Ishikawa (cell line): ENCODE results near the gene CLNK.

Experiments
- CEBPB ChIP-seq: IDR thresholded peaks from 2 replicates; pipeline ENCODE4 v1.6.1; 2012
- CREB1 ChIP-seq: IDR thresholded peaks from 2 replicates; pipeline ENCODE4 v1.6.1; 2012; ENCODE audit warnings: low read depth
- EGR1 ChIP-seq: IDR thresholded peaks from 2 replicates; pipeline ENCODE4 v1.6.1; 2012
- EP300 ChIP-seq: IDR thresholded peaks from 2 replicates; pipeline ENCODE4 v1.6.1; 2012; ENCODE audit warnings: borderline replicate concordance
- FOXM1 ChIP-seq: IDR thresholded peaks from 2 replicates; pipeline ENCODE4 v1.6.1; 2012; ENCODE audit warnings: low read depth, borderline replicate concordance
- MAX ChIP-seq: IDR thresholded peaks from 2 replicates; pipeline ENCODE4 v1.6.1; 2012
- NFIC ChIP-seq: IDR thresholded peaks from 2 replicates; pipeline ENCODE4 v1.6.1; 2012
- RAD21 ChIP-seq: IDR thresholded peaks from 2 replicates; pipeline ENCODE4 v1.6.1; 2012; ENCODE audit warnings: low read depth
- REST ChIP-seq: IDR thresholded peaks from 2 replicates; pipeline ENCODE4 v1.6.1; 2012; ENCODE audit warnings: low read depth, mild to moderate bottlenecking
- TAF1 ChIP-seq: IDR thresholded peaks from 2 replicates; pipeline ENCODE4 v1.6.1; 2012; ENCODE audit warnings: low read depth, mild to moderate bottlenecking
- TCF12 ChIP-seq: IDR thresholded peaks from 2 replicates; pipeline ENCODE4 v1.6.1; 2012; ENCODE audit warnings: low read depth
- TEAD4 ChIP-seq: IDR thresholded peaks from 2 replicates; pipeline ENCODE4 v1.6.1; 2012
- USF1 ChIP-seq: IDR thresholded peaks from 2 replicates; pipeline ENCODE4 v1.6.1; 2012
- YY1 ChIP-seq: IDR thresholded peaks from 2 replicates; pipeline ENCODE4 v1.6.1; 2012; ENCODE audit warnings: low read depth
- ZBTB7A ChIP-seq: IDR thresholded peaks from 2 replicates; pipeline ENCODE4 v1.6.1; 2012; ENCODE audit warnings: low read depth

Gene CLNK

GRCh38 chr4:10527438-10527837 is 157.1 kb downstream of the CLNK start:
- TF ChIP-seq ZBTB7A, result no peak
- TF ChIP-seq TCF12, result no peak
- TF ChIP-seq MAX, result no peak
- TF ChIP-seq FOXM1, result no peak
- no peak for TF ChIP-seq TAF1
- TF ChIP-seq CREB1, result no peak
- TF ChIP-seq USF1, result no peak
- no peak for TF ChIP-seq NFIC
- TF ChIP-seq EGR1, result no peak
- TF ChIP-seq RAD21, result no peak
- no peak for TF ChIP-seq TEAD4
- TF ChIP-seq EP300, result no peak
- no peak for TF ChIP-seq CEBPB
- no peak for TF ChIP-seq YY1
- TF ChIP-seq REST, result no peak

- TF ChIP-seq NFIC (no peak), REST (no peak), TEAD4 (no peak), TAF1 (no peak), MAX (no peak), RAD21 (no peak; the same call in 1 of the 2 replicates)
These were observed 157.9 kb downstream of the CLNK start for GRCh38 chr4:10526429-10527222.

GRCh38 chr4:10524196-10524833 is 160.3 kb downstream of the CLNK start:
- TF ChIP-seq TCF12 (no peak), USF1 (no peak), NFIC (no peak), RAD21 (no peak), TAF1 (no peak)

GRCh38 chr4:10521424-10521823 is 163.1 kb downstream of the CLNK start:
- TF ChIP-seq MAX (no peak), TAF1 (no peak), CREB1 (no peak), EP300 (no peak), TCF12 (no peak), TEAD4 (no peak), RAD21 (no peak), EGR1 (no peak), ZBTB7A (no peak), YY1 (no peak), REST (no peak), CEBPB (no peak), FOXM1 (no peak), NFIC (no peak), USF1 (no peak)
